Mesenteric fat pad (tissue), 1 donor: Measurements from ENCODE around the gene PLCB2. TPM values are rescaled to one million over a fixed set of nuclear protein-coding genes. Genes with fewer than 3 reads are reported as not detected.

Experiments used
- DNase-seq: peaks from one replicate; pipeline ENCODE4 v3.0.0-alpha.2; 2020; ENCODE audit warnings: low spot score
- long read RNA-seq: library from polyadenylated mRNA; unstranded; transcript quantifications from one replicate; pipeline ENCODE4 v2.0.0, GENCODE V29; 2020
- total RNA-seq: library from RNA; stranded (reverse); fragmentation: NEBNext Ultra II Directional; extraction: Animal tissue kit (Norgen Biotek cat#: 25700); gene quantifications from one replicate; pipeline ENCODE4 v1.2.1, GENCODE V29; 2021
- donor health status: DM: yes; HTN: yes; CAD: no.

Gene PLCB2
- 31.9 TPM for total RNA-seq
- long read RNA-seq, partial matches to known transcripts: 10 of 10 reads
- long read RNA-seq, other reads (novel, unspliced or antisense): 0 of 10 reads

GRCh38 chr15:40307421-40308211 is at the start of gene PLCB2:
TSS of gene PLCB2 (minus strand) at chr15:40307935. CDS start at chr15:40307672, 263 bp downstream.
- no peak for DNase-seq

GRCh38 chr15:40357246-40357645 is 49.5 kb upstream of the PLCB2 start:
- no peak for DNase-seq

DNA sequence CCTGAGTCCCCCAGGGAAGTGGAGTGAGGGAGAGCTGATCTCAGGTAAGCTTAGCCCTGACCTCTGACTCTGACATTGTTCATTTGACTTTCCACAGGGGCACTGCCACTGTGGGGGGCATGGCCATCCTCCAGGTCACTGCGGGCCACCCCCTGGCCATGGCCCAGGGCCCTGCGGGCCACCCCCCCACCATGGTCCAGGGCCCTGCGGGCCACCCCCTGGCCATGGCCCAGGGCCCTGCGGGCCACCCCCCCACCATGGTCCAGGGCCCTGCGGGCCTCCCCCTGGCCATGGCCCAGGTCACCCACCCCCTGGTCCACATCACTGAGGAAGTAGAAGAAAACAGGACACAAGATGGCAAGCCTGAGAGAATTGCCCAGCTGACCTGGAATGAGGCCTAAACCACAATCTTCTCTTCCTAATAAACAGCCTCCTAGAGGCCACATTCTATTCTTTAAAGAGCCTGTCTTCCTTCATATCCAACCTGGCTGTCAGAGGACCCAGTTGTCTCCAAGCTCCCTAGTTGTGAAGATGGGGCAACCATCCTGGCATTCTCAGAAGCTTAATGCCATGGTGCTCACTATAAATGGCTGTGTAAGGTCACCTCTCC is 48.3 kb upstream of the PLCB2 start:
- no peak for DNase-seq

DNA sequence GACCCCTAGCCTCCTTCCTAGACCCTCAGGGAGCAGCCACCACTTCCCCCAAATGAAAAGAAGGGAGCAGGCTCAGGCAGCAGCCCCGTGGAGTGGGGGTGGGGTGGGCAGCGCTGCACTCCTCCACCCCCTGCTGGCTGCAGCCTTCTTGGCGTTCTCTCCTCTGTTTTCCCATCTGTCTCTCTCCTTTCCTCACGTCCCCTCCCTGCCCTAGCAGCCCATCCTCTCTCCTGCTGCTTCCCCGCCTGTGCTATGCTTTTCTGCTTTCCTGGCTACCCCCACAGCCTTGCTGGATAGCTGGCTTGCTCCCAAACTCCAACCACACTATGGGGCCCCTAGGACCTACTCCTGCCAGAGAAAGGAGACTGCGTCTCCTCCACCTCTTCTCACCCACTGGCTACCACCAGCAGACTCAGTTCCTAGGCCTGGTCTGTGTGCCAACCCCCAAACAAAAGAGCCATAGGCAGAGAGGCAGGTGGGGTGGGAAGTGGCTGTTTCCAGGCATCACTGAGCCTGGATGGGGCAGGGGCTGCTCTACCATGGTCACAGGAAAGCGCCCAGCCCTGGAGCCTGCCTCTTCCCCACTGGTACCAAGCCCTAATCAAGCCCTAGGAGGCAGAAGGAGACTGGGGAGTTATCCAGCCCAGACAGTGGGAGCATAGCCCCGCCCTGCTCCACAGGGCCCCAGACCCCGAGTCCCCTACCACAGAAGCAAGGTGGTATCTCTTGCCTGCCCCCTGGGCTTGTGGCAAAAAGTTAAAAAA is 46.9 kb upstream of the PLCB2 start:
- no peak for DNase-seq

- no peak for DNase-seq
These were observed 46.0 kb upstream of the PLCB2 start for GRCh38 chr15:40353697-40354096.

DNA sequence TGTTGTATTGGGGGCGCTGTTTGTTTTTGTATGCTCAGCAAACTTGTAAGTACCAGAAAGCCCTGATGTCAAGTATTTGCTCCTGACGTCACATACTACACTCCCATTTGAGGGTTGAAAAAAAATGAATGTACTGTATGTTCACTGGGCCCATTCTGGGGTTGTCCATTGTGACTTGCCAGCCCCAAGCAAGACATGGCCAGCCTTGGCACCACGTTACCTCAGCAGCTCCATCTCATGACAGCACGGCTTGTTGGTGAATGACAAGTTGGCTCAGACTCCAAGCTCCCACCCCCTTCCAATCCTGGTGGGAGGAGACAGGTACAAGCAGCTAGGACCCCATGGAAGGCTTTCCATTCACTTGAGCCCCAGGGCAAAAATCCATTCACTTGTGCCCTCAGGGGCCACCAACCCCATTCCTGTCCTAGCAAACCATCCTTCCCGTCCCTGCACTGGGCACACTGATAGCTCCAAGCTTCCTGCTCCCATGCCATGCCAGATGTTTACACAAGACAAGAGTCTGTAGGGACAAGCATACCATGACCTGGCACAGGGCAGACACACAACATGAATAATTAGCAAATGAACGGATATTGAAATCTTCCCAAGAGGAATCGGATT is 44.7 kb upstream of the PLCB2 start:
- DNase-seq: no peak

DNA sequence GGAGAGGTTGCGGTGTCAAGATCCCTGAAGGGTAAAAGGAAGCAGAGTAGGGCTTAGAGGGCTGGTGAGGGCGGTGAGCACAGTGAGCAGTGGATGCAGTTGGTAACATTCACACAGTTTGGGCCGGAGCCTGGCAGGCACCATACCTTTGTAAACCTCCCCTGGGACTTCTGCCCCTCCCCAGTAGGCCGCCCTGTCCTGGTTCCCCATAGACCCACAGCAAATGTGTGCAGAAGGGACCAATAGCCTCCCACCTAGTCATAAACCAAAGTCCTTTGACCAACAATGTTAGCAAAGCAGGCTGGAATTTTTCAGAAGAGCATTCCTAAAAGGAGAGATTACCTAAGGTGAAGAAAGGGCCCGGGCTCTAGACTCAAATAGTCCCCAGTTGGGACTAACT is 41.4 kb upstream of the PLCB2 start:
- DNase-seq: no peak

GRCh38 chr15:40348474-40348870 is 40.7 kb upstream of the PLCB2 start:
- DNase-seq: no peak

DNA sequence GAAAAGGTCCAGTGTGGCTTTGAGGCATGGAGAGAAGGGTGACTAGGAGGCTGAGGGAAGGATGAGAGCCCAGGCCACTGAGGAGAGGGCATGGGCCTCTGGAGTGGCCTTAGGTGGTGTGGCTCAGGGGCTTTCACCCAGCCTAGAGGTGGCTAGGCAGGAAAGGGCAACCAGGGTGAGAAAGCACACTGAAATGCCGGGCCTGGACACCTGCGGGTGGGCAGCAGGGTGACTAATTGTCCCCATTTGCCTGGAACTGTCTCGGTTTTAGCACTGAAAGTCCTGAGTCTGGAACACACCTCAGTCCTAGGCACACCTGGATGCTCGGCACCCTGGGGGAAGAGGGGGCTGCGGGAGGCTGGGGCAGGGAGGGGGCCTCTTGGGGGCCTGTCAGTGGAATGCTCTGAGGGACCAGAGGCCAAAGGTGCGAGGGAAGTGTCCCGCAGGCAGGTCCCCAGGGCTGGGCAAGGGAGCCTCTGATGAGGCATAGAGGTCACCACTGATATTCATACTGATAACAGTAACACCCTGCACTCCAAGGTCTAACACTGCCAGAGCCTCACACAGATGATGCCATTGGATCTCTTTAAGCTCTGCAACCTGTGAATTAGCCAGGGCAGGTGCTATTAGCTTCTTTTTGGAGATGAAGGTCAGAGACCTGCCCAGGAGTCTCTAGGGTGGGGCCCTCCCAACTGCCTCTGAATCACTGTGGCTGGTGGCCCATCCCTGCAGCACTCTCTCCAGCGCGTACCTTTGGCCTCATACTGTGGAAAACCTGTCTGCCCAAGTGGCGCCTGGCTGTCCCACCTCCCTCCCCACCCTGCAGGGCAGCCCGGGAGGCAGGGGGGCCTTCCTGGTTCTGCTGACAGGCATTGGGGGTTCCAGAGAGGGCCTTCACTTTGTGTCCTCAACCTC is 40.1 kb upstream of the PLCB2 start:
- no peak for DNase-seq

DNA sequence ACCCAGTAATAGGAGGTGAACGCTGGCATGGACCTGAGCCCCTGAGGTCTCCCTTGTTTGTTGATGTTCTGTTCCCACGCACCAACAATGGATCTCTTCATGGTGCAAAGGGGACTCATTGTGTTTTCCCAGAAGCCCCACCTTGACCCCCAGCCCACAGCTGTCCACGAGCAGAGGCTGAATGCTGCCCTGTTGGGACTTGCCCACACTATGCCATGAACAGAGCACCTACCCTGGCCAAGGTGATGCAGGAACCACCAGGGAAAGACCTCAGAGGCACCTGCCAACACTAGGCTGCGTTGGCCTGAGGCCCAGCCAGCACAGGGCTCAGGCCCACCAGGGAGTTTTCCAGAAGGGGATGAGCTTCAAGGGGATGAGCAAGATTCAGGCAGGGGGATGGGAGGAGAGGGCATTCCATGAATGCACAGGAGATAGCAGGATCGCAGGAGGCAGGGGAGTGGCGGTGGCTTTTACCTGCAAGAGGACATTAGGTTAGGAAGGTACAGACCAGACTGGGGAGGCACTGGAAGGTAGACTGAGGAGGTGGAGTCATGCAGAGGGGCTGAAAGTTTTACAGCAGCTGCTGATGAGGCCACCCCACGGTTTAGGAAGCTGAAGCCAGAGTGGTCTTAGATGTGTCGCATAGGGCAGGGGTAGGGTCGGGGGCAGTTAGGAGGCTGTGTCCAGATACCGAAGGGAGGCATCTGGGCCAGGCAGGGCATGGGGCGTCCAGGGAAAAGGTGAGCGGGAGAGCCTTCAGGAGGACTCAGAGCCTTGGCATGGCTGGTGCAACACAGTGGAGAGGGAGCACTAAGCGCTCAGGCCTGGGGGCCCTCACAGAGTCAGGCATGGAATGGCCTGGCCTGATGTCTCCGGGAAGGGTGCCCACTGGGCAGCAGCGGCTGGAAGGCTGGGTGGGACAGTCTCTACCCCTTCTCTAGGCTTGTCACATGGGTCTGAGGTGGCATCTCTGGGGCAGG is 39.1 kb upstream of the PLCB2 start:
- no peak for DNase-seq

DNA sequence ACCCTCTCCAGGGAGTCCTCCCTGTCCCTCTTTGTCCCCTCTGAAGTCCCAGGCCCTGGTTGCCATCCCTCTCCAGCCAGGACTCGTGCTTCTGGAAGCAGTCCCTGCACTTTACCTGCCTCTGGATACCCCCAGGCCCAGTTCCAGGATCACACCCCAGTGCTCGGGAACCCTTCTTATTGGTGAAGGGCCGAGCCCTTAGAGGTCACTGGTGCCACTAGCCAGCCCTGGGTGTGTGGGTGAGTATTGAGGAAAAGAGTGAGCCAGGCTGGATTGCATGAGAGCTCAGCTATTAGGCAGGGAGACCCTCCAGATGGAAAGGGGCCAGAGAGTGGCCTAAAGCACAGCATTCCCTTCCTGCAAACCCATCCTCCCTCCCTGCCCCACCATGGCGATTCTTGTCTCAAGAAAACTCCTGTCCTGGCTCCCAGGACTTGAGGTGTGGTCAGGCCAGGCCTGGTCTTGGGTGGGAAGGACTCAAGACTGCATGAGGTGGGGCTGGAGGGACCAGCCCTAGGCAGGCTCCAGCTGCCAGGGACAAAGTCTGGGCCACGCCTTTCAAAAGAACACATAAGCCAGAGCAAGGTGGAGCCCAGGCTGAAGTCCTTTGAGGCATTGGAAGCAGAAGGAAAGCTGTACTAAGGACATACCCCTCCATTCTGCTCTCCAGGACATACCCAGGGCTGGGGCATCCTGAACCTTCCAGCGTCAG is 38.3 kb upstream of the PLCB2 start:
- no peak for DNase-seq

GRCh38 chr15:40345225-40345866 is 37.6 kb upstream of the PLCB2 start:
- DNase-seq: no peak

- DNase-seq: peak; percentile 90
These were observed 36.9 kb upstream of the PLCB2 start for GRCh38 chr15:40344631-40345120.

- no peak for DNase-seq
These were observed 36.5 kb upstream of the PLCB2 start for GRCh38 chr15:40344217-40344616.

DNA sequence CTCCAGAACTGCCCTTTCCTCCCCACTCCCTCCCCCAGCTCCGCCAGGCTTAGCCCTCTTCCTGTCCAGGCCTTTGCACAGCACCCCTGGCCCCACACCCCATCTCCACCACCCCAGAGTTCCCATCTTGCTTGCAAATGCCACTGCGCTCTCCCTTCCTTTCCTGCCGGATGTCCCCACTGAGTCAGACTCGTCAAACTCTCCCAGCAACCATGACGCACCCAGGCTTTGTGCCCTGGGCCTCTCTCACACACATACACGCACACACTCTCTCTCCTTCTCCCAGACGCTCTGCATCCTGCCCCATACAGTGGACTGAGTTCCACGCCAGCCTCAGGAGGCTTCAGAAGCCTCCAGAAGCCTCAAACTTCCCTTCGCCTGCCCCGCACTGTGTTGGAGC is 35.8 kb upstream of the PLCB2 start:
- no peak for DNase-seq

- no peak for DNase-seq
These were observed 34.9 kb upstream of the PLCB2 start for GRCh38 chr15:40342416-40343320.
